Cardiac muscle cell (in vitro differentiated cells and primary cell): ENCODE results near the gene PSMA2. TPM values are rescaled to one million over a fixed set of nuclear protein-coding genes. Genes with fewer than 3 reads are reported as not detected.
A peak's percentile ranks its signal among the peaks of the same experiment; 100 is the strongest.

ENCODE experiments used
- DNase-seq, 2 donors: peaks; one replicate each; pipeline versions ENCODE4 v3.0.0 to v3.0.0-alpha.2; 2010 to 2017; ENCODE audit warnings: low read depth in 1 of 2, low spot score in 1 of 2
- H3K27ac ChIP-seq: fragments of 200-600 bp; sonication (generic); 2 replicates; pipeline ENCODE4 v1.5.1; 2016
- H3K27me3 ChIP-seq: fragments of 200-600 bp; sonication (generic); 2 replicates; pipeline ENCODE4 v1.6.0; 2016; ENCODE audit warnings: control low read depth
- H3K36me3 ChIP-seq: fragments of 200-600 bp; sonication (generic); 2 replicates; pipeline ENCODE4 v1.5.1; 2016; ENCODE audit warnings: control low read depth
- H3K4me1 ChIP-seq: fragments of 200-600 bp; sonication (generic); 2 replicates; pipeline ENCODE4 v1.8.1; 2017; ENCODE audit warnings: low read depth, mild to moderate bottlenecking, mixed run types
- H3K4me3 ChIP-seq: fragments of 200-600 bp; sonication (generic); 2 replicates; pipeline ENCODE4 v1.5.1; 2016; ENCODE audit warnings: mild to moderate bottlenecking
- H3K9me3 ChIP-seq: fragments of 200-600 bp; sonication (generic); 2 replicates; pipeline ENCODE4 v1.5.1; 2017; ENCODE audit warnings: low read depth, mild to moderate bottlenecking, control low read depth
- polyA plus RNA-seq: library from polyadenylated mRNA; unstranded; fragments of >200 nt; fragmentation: Nextera tagmentation; extraction: Ambion mirVana; gene quantifications from 2 replicates; pipeline ENCODE4 v1.2.1, GENCODE V29; 2016
- total RNA-seq: library from RNA; depleted of rRNA; stranded (reverse); fragments of >200 nt; gene quantifications from 2 replicates; pipeline ENCODE4 v1.2.3, GENCODE V29; 2016
- TF ChIP-seq, protein P1 (sequence below): IDR thresholded peaks from 2 replicates; pipeline ENCODE4 v1.5.1; 2012; ENCODE audit warnings: low read depth, mild to moderate bottlenecking, low read length

PSMA2 gene
- total and polyA plus RNA-seq, 2 experiments from 2014 or later: 54.0 to 326 TPM

DNA sequence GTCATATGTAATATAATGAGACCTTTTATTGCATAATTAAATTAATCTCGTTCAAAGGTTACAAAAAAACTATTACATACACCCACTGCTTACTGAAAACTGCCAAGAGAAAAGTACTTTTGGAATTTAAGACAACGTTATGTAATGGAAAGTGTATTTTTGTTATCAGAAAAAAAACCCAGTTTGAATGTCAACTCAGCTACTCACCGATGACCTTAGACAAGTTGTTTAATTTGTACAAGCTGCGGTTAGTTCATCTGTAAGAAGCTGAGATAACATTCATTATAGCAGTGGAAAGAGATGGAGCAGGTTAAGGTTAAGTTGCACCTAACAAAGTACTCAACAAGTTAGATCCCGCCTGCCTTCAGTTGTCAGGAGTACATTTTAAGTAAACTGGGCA is 1.1 kb downstream of the PSMA2 start:
- Histone ChIP-seq H3K27ac (no peak overlapping the region), H3K4me1 (peaks cover 9% of the 10 kb centered on the region), H3K4me3 (peak overlapping the region; percentile 70), H3K27me3 (no peaks in the 10 kb centered on the region), H3K36me3 (peaks cover 16% of the 10 kb centered on the region), H3K9me3 (no peaks in the 10 kb centered on the region)
- TF ChIP-seq, protein P1, sequence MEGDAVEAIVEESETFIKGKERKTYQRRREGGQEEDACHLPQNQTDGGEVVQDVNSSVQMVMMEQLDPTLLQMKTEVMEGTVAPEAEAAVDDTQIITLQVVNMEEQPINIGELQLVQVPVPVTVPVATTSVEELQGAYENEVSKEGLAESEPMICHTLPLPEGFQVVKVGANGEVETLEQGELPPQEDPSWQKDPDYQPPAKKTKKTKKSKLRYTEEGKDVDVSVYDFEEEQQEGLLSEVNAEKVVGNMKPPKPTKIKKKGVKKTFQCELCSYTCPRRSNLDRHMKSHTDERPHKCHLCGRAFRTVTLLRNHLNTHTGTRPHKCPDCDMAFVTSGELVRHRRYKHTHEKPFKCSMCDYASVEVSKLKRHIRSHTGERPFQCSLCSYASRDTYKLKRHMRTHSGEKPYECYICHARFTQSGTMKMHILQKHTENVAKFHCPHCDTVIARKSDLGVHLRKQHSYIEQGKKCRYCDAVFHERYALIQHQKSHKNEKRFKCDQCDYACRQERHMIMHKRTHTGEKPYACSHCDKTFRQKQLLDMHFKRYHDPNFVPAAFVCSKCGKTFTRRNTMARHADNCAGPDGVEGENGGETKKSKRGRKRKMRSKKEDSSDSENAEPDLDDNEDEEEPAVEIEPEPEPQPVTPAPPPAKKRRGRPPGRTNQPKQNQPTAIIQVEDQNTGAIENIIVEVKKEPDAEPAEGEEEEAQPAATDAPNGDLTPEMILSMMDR: no peak
- DNase-seq: peak in 1 of 2 donors; percentile 59

DNA sequence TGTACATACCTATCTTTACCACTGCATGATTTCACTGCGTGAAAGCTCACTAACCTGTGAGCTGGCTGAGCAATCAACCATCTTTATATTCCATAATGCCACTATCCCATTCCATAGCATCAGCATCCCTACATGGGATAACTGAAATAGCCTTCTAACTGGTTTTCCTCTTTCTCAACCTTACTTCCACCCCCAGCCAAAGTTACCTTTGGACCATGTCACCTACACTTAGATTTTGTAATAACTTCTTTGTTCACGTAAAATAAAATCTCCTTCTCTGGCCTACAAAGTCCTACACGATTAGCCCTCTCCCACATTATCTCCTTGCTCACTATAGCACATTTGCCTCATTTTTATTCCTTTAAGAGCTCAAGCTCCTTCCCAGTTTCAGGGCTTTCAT is 2.5 kb downstream of the PSMA2 start:
- TF ChIP-seq, protein P1: no peak
- H3K27ac ChIP-seq: no peak overlapping the region
- no peak overlapping the region for H3K4me3 ChIP-seq

DNA sequence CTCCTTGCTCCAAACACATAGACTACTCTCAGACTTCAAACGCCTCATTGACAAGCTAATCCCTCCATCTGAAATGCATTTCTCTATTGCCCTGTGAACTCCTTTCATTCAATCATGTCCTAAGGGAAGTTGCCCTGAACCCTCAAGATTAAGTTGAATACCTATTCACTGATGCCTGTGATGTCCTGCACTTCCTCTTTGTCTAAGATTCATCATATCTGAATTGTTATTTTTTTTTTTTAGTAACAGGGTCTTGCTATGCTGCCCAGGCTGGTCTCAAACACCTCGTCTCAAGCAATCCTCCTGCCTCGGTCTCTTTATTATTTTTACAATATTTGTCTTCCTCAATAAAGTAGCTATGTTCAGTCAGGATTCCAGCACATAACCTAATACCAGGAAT is 3.2 kb downstream of the PSMA2 start:
- TF ChIP-seq, protein P1: no peak

More for the DNA sequence above, 2.5 kb downstream of the PSMA2 start:
- peaks cover 19% of the 10 kb centered on the region for H3K36me3 ChIP-seq
- no peaks in the 10 kb centered on the region for H3K27me3 ChIP-seq
- H3K4me1 ChIP-seq: peaks cover 7% of the 10 kb centered on the region
- no peaks in the 10 kb centered on the region for H3K9me3 ChIP-seq
- DNase-seq: no peak

DNA sequence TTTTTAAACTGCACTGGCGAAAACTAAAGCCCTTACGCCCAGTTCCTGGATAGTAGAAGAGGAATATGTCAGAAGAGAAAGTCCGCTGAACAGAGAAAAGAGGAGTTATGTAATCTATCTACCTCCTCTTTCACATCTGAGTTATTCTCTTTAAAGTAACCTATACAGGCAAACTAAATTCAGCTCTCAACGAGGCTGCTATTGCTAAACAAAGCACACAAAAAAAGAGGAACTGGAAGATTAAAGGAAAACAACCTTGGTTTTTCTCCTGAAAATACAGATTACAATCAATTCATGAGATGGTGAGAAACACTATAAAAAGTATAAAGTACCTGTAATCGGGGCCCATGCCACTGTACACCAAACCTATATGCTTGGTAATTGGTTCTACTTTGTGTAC is 5.8 kb downstream of the PSMA2 start:
- no peaks in the 10 kb centered on the region for H3K9me3 ChIP-seq
- H3K27ac ChIP-seq: no peak overlapping the region
- no peaks in the 10 kb centered on the region for H3K27me3 ChIP-seq
- no peaks in the 10 kb centered on the region for H3K4me1 ChIP-seq
- no peak for DNase-seq
- H3K36me3 ChIP-seq: peaks cover 47% of the 10 kb centered on the region
- H3K4me3 ChIP-seq: no peak overlapping the region
- TF ChIP-seq, protein P1: no peak

More for the DNA sequence above, 3.2 kb downstream of the PSMA2 start:
- H3K9me3 ChIP-seq: no peaks in the 10 kb centered on the region
- peaks cover 23% of the 10 kb centered on the region for H3K36me3 ChIP-seq
- H3K4me1 ChIP-seq: peaks cover 4% of the 10 kb centered on the region
- no peak for DNase-seq
- no peak overlapping the region for H3K4me3 ChIP-seq
- no peaks in the 10 kb centered on the region for H3K27me3 ChIP-seq
- H3K27ac ChIP-seq: no peak overlapping the region

DNA sequence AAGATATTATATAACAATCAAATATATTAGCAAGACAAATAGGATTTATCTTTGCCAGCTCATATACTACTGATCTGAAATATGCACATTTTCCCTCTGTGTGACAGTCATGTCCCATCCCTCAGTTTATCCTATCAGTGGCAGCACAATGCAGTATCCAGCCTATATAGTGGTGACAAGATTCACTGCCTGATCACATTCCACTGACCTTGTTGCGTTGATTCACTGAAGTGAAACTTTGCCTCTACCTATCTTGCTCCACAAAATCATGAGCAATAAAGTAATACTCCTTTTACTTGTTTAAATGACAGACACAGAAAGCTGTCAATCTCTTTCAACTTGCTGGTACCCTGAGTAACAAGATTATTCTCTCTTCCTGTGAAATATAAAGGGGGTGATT is 6.3 kb downstream of the PSMA2 start:
- DNase-seq: no peak
- TF ChIP-seq, protein P1: no peak
- no peak overlapping the region for H3K4me3 ChIP-seq
- H3K27me3 ChIP-seq: no peaks in the 10 kb centered on the region
- H3K27ac ChIP-seq: no peak overlapping the region
- H3K36me3 ChIP-seq: peaks cover 52% of the 10 kb centered on the region
- no peaks in the 10 kb centered on the region for H3K9me3 ChIP-seq
- H3K4me1 ChIP-seq: no peaks in the 10 kb centered on the region
